ENCODE data around the gene TANGO2.

TANGO2 gene

DNA sequence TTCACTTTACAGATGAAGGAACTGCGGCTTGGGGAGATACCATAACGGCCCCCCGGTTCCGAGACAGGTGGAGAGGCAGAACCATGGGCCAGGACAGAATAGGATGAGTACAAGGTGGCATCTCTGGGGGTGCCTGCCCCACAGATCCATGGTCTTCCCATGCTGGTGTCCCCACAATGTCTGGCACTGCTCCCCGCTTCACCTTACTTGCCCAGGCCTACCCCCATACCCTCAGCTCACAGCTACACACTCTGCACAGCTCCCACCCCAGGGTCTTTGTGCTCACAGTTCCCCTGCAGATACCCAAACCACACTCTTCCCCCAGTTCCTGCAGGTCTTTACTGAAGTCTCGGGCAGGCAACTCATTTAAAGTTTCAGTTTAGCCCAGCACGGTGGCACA is 47.7 kb downstream of the TANGO2 start:
- Histone ChIP-seq H2BK120ac (ENCODE audit: low read depth, low read length) (no peak overlapping the region), H3K14ac (ENCODE audit: low read length) (no peak overlapping the region), H3K4me3 (ENCODE audit: low read length in 2 of 2) (no peak overlapping the region)

DNA sequence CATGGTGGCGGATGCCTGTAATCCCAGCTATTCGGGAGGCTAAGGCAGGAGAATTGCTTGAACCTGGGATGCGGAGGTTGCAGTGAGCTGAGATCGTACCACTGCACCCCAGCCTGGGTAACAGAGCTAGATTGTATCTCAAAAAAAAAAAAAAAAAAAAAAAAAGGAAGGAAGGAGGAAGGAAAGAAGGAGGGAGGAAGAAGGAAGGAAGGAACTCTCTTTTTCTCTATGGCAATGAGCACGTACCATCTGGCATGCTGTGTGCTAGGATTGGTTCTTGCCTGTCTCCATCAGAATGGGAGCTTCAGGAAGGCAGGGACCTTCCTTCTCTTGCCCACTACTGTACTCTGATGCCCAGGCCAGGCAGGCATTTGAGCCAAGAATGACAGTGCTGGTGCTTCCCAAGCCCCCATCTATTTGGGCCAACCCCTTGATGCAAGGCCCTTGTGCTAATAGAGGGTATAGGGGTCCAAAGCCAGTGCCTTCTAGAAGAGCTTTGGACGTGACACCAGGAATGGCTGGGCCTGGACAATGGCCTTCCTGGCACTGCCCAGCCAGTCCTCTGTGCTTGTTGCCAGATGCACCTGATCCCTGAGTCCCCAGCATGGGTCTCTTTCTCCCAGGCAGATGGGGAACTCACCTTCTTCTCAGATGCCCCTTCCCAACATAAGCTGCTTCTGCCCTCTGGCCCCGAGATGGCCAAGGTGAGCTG is 48.6 kb downstream of the TANGO2 start:
- Histone ChIP-seq H3K9ac (ENCODE audit: low read depth, low read length, poor library complexity) (no peak overlapping the region), H3K27ac (replicated peaks; ENCODE audit: low read length) (no peak overlapping the region), H2BK15ac (ENCODE audit: low read length) (no peak overlapping the region), H2AFZ (ENCODE audit: low read length) (no peak overlapping the region), H3K4me1 (ENCODE audit: control insufficient read depth in 2 of 2, insufficient read depth in 1 of 2, low read depth in 1 of 2, low read length in 2 of 2) (no peaks in the 10 kb centered on the region), H2BK5ac (ENCODE audit: low read length) (no peak overlapping the region), H3K4ac (ENCODE audit: low read length) (no peak overlapping the region), H2BK120ac (ENCODE audit: low read depth, low read length) (no peak overlapping the region), H4K8ac (ENCODE audit: low read depth, low read length) (no peak overlapping the region), H3K23ac (ENCODE audit: low read depth, low read length, poor library complexity) (no peak overlapping the region), H3K4me3 (ENCODE audit: low read length in 2 of 2) (no peak overlapping the region), H3K27me3 (ENCODE audit: control insufficient read depth in 3 of 3, insufficient read depth in 3 of 3, low read depth in 1 of 3, low read length in 3 of 3) (no peaks in the 10 kb centered on the region), H2BK12ac (ENCODE audit: low read length) (no peak overlapping the region), H3K36me3 (replicated peaks in 1 of 2; ENCODE audit: control insufficient read depth in 2 of 2, insufficient read depth in 2 of 2, low read length in 2 of 2) (peaks cover 0 to 4% of the 10 kb centered on the region in 2 donors), H4K91ac (ENCODE audit: low read depth, low read length, poor library complexity) (no peak overlapping the region), H3K18ac (ENCODE audit: low read length) (no peak overlapping the region), H3K9me3 (replicated peaks in 1 of 2; ENCODE audit: control insufficient read depth in 2 of 2, insufficient read depth in 1 of 2, low read depth in 1 of 2, low read length in 2 of 2) (no peaks in the 10 kb centered on the region), H3K14ac (ENCODE audit: low read length) (peak overlapping the region; percentile 39), H3K79me1 (ENCODE audit: low read depth, low read length) (no peaks in the 10 kb centered on the region), H2AK5ac (ENCODE audit: low read depth, low read length) (no peak overlapping the region), H3K4me2 (ENCODE audit: insufficient read depth, low read length, poor library complexity, severe bottlenecking) (no peak overlapping the region)
- no CpG with 5 or more reads among the region's 7 CpGs for WGBS, 2 donors (ENCODE audit: extremely low coverage in 2 of 2, insufficient read length in 2 of 2, insufficient replicate concordance in 1 of 2)
- no peak for DNase-seq (ENCODE audit: low spot score)

More for the DNA sequence above, 47.7 kb downstream of the TANGO2 start:
- no peak overlapping the region for H3K4ac ChIP-seq (ENCODE audit: low read length)
- no peak overlapping the region for H3K18ac ChIP-seq (ENCODE audit: low read length)
- H3K23ac ChIP-seq (ENCODE audit: low read depth, low read length, poor library complexity), result peak overlapping the region; percentile 11
- no peak overlapping the region for H3K9ac ChIP-seq (ENCODE audit: low read depth, low read length, poor library complexity)
- no peaks in the 10 kb centered on the region for H3K27me3 ChIP-seq (ENCODE audit: control insufficient read depth in 3 of 3, insufficient read depth in 3 of 3, low read depth in 1 of 3, low read length in 3 of 3)
- H2AK5ac ChIP-seq (ENCODE audit: low read depth, low read length), result no peak overlapping the region
- no peak overlapping the region for H2BK5ac ChIP-seq (ENCODE audit: low read length)
- no peak overlapping the region for H3K4me2 ChIP-seq (ENCODE audit: insufficient read depth, low read length, poor library complexity, severe bottlenecking)
- H3K79me1 ChIP-seq (ENCODE audit: low read depth, low read length), result no peaks in the 10 kb centered on the region
- H2AFZ ChIP-seq (ENCODE audit: low read length), result no peak overlapping the region
- H3K9me3 ChIP-seq (replicated peaks in 1 of 2; ENCODE audit: control insufficient read depth in 2 of 2, insufficient read depth in 1 of 2, low read depth in 1 of 2, low read length in 2 of 2), result no peaks in the 10 kb centered on the region
- H4K91ac ChIP-seq (ENCODE audit: low read depth, low read length, poor library complexity), result no peak overlapping the region
- no CpG with 5 or more reads among the region's 7 CpGs for WGBS, 2 donors (ENCODE audit: extremely low coverage in 2 of 2, insufficient read length in 2 of 2, insufficient replicate concordance in 1 of 2)
- H2BK12ac ChIP-seq (ENCODE audit: low read length), result no peak overlapping the region
- no peak overlapping the region for H4K8ac ChIP-seq (ENCODE audit: low read depth, low read length)
- H3K4me1 ChIP-seq (ENCODE audit: control insufficient read depth in 2 of 2, insufficient read depth in 1 of 2, low read depth in 1 of 2, low read length in 2 of 2), result no peaks in the 10 kb centered on the region
- no peak overlapping the region for H2BK15ac ChIP-seq (ENCODE audit: low read length)
- H3K27ac ChIP-seq (replicated peaks; ENCODE audit: low read length), result no peak overlapping the region
- H3K36me3 ChIP-seq (replicated peaks in 1 of 2; ENCODE audit: control insufficient read depth in 2 of 2, insufficient read depth in 2 of 2, low read length in 2 of 2), result peaks cover 0 to 4% of the 10 kb centered on the region in 2 donors
- no peak for DNase-seq (ENCODE audit: low spot score)

DNA sequence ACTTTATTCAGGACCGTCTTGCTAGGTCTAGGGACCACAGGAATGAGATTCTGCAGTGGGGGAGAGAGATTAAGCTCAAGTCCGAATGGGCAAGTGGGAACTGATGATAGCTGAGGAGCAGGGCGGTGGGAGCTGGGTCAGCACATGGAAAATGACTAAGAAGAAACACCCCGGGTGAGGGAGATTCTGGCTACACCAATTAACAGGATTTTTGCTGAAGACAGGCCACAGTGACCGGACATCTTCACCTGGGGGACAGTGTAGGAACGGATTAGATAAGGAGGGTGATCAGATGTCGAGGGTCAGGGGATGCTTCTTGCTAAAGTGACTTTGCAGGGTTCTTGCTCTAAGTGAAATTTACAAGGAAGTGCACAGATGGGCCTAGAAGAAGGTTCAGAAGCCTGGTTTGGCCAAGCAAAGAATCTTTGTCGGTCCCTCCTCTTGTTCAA is 50.6 kb downstream of the TANGO2 start:
- Histone ChIP-seq H3K4me3 (ENCODE audit: low read length in 2 of 2) (no peak overlapping the region), H2BK120ac (ENCODE audit: low read depth, low read length) (no peak overlapping the region), H2BK15ac (ENCODE audit: low read length) (no peak overlapping the region), H3K18ac (ENCODE audit: low read length) (no peak overlapping the region), H2BK5ac (ENCODE audit: low read length) (no peak overlapping the region), H3K27ac (replicated peaks; ENCODE audit: low read length) (no peak overlapping the region), H3K27me3 (ENCODE audit: control insufficient read depth in 3 of 3, insufficient read depth in 3 of 3, low read depth in 1 of 3, low read length in 3 of 3) (no peaks in the 10 kb centered on the region), H2BK12ac (ENCODE audit: low read length) (no peak overlapping the region), H3K9ac (ENCODE audit: low read depth, low read length, poor library complexity) (no peak overlapping the region), H4K91ac (ENCODE audit: low read depth, low read length, poor library complexity) (no peak overlapping the region), H3K4me2 (ENCODE audit: insufficient read depth, low read length, poor library complexity, severe bottlenecking) (no peak overlapping the region), H3K4ac (ENCODE audit: low read length) (no peak overlapping the region), H3K14ac (ENCODE audit: low read length) (no peak overlapping the region), H2AK5ac (ENCODE audit: low read depth, low read length) (no peak overlapping the region), H3K9me3 (replicated peaks in 1 of 2; ENCODE audit: control insufficient read depth in 2 of 2, insufficient read depth in 1 of 2, low read depth in 1 of 2, low read length in 2 of 2) (no peaks in the 10 kb centered on the region), H3K36me3 (replicated peaks in 1 of 2; ENCODE audit: control insufficient read depth in 2 of 2, insufficient read depth in 2 of 2, low read length in 2 of 2) (no peaks in the 10 kb centered on the region), H3K79me1 (ENCODE audit: low read depth, low read length) (no peaks in the 10 kb centered on the region), H3K23ac (ENCODE audit: low read depth, low read length, poor library complexity) (no peak overlapping the region), H3K4me1 (ENCODE audit: control insufficient read depth in 2 of 2, insufficient read depth in 1 of 2, low read depth in 1 of 2, low read length in 2 of 2) (peaks cover 0 to 2% of the 10 kb centered on the region in 2 donors), H2AFZ (ENCODE audit: low read length) (no peak overlapping the region), H4K8ac (ENCODE audit: low read depth, low read length) (no peak overlapping the region)
- no CpG with 5 or more reads among the region's 8 CpGs for WGBS, 2 donors (ENCODE audit: extremely low coverage in 2 of 2, insufficient read length in 2 of 2, insufficient replicate concordance in 1 of 2)
- no peak for DNase-seq (ENCODE audit: low spot score)

DNA sequence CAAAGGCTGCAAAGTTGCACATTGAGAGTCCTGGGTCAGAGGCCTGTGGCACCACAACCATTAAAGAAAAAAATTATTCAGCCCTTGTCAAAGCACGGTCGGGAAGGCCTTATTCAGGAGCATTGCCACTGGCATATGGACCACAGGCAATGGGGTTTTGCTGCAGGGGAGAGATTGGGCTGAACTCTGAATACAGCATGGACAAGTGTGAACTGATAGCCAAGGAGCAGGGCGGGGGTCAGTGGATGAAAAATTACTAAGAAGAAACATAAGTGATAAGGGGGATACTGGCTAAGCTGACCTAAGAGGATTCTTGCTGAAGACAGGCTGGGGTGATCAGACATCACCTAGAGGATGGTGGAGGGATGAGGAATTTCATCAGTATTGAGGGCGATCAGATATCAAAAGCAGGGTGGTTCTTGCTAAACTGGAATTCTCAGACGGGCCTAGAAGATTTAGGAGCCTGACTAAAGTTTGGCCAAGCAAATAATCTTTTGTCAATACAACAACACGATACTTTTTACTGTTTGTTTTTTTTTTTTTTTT is 55.8 kb downstream of the TANGO2 start:
- Histone ChIP-seq H3K9me3 (replicated peaks in 1 of 2; ENCODE audit: control insufficient read depth in 2 of 2, insufficient read depth in 1 of 2, low read depth in 1 of 2, low read length in 2 of 2) (no peaks in the 10 kb centered on the region), H4K8ac (ENCODE audit: low read depth, low read length) (no peak overlapping the region), H2BK5ac (ENCODE audit: low read length) (no peak overlapping the region), H3K27ac (replicated peaks; ENCODE audit: low read length) (no peak overlapping the region), H3K4me2 (ENCODE audit: insufficient read depth, low read length, poor library complexity, severe bottlenecking) (no peak overlapping the region), H3K9ac (ENCODE audit: low read depth, low read length, poor library complexity) (no peak overlapping the region), H2AFZ (ENCODE audit: low read length) (peak overlapping the region; percentile 81), H3K23ac (ENCODE audit: low read depth, low read length, poor library complexity) (no peak overlapping the region), H4K91ac (ENCODE audit: low read depth, low read length, poor library complexity) (no peak overlapping the region), H2AK5ac (ENCODE audit: low read depth, low read length) (no peak overlapping the region), H3K36me3 (replicated peaks in 1 of 2; ENCODE audit: control insufficient read depth in 2 of 2, insufficient read depth in 2 of 2, low read length in 2 of 2) (peaks cover 0 to 5% of the 10 kb centered on the region in 2 donors), H3K18ac (ENCODE audit: low read length) (no peak overlapping the region), H3K4me1 (ENCODE audit: control insufficient read depth in 2 of 2, insufficient read depth in 1 of 2, low read depth in 1 of 2, low read length in 2 of 2) (peaks cover 6 to 9% of the 10 kb centered on the region in 2 donors), H3K27me3 (ENCODE audit: control insufficient read depth in 3 of 3, insufficient read depth in 3 of 3, low read depth in 1 of 3, low read length in 3 of 3) (no peaks in the 10 kb centered on the region), H2BK15ac (ENCODE audit: low read length) (no peak overlapping the region), H3K4ac (ENCODE audit: low read length) (no peak overlapping the region), H3K79me1 (ENCODE audit: low read depth, low read length) (peaks cover 2% of the 10 kb centered on the region), H3K14ac (ENCODE audit: low read length) (no peak overlapping the region), H2BK120ac (ENCODE audit: low read depth, low read length) (no peak overlapping the region), H2BK12ac (ENCODE audit: low read length) (no peak overlapping the region), H3K4me3 (ENCODE audit: low read length in 2 of 2) (no peak overlapping the region)
- DNase-seq (ENCODE audit: low spot score), result no peak
- no CpG with 5 or more reads among the region's 6 CpGs for WGBS, 2 donors (ENCODE audit: extremely low coverage in 2 of 2, insufficient read length in 2 of 2, insufficient replicate concordance in 1 of 2)
